ENCODE data around the gene PLD5. TPM values are rescaled to one million over a fixed set of nuclear protein-coding genes. Genes with fewer than 3 reads are reported as not detected.
"Not testable (repeated sequence)": the region's sequence is repeated elsewhere in the genome, so short reads cannot be mapped to it uniquely, and the experiment has no call there.

Gene PLD5
- total RNA-seq, 1 donor = under 0.01 TPM

- no peak overlapping the region for H3K4me3 ChIP-seq (ENCODE audit: low read length)
- H3K9me3 ChIP-seq (ENCODE audit: low read depth, low read length) = no peaks in the 10 kb centered on the region
- no peaks in the 10 kb centered on the region for H3K4me1 ChIP-seq (ENCODE audit: insufficient read depth, low read length)
- no peaks in the 10 kb centered on the region for H3K27me3 ChIP-seq (ENCODE audit: insufficient read depth, low read length)
These were observed 107.8 kb downstream of the PLD5 start for GRCh38 chr1:242416657-242417056.

GRCh38 chr1:242412921-242413320, 111.6 kb downstream of the PLD5 start:
- no peaks in the 10 kb centered on the region for H3K9me3 ChIP-seq (ENCODE audit: low read depth, low read length)

DNA sequence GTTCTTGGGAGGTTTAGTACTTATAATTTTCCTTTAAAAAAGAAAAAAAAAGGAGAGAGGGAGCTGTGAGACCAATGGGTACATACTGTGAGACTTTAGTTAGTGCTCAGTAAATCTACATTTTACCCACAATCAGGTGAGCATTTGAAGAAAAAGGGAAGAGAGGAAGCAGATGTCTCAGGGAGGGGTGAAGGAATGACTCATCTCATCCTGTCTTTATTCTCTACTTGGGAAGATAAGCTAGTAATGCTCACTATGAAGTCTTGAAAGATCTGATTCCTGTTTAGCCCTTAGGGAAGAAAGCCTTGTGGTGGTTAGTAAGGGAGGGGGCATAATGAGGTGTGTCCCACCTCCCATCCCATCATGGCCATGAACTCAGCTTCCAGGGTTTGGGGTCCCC, 112.6 kb downstream of the PLD5 start:
- no peak overlapping the region for H3K4me3 ChIP-seq (ENCODE audit: low read length)
- no peaks in the 10 kb centered on the region for H3K9me3 ChIP-seq (ENCODE audit: low read depth, low read length)
- H3K4me1 ChIP-seq (ENCODE audit: insufficient read depth, low read length) = no peaks in the 10 kb centered on the region
- no peaks in the 10 kb centered on the region for H3K27me3 ChIP-seq (ENCODE audit: insufficient read depth, low read length)

More at GRCh38 chr1:242412921-242413320, 111.6 kb downstream of the PLD5 start:
- no peak overlapping the region for H3K4me3 ChIP-seq (ENCODE audit: low read length)
- no peaks in the 10 kb centered on the region for H3K27me3 ChIP-seq (ENCODE audit: insufficient read depth, low read length)
- no peaks in the 10 kb centered on the region for H3K4me1 ChIP-seq (ENCODE audit: insufficient read depth, low read length)

DNA sequence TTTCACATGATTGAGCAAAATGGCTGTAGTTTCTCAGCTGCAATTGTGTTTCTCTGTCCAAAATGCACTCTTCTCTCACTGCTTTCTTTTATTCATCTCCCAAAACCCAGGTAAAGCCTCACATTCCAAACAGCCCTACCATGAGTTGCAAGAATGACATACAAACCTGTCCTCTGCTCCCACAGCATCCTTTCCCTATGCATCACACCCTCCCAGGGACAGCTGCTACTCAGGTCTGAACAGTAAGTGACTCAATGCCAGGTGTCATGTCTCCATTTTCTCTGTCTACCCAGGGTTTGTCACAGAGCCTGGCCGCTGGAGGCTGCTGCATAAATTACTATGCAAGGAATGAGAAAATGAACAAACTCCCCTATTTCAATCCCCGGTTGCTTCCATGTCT, 118.5 kb downstream of the PLD5 start:
- Histone ChIP-seq H3K4me1 (ENCODE audit: insufficient read depth, low read length) (no peaks in the 10 kb centered on the region), H3K4me3 (ENCODE audit: low read length) (no peak overlapping the region), H3K9me3 (ENCODE audit: low read depth, low read length) (no peaks in the 10 kb centered on the region), H3K27me3 (ENCODE audit: insufficient read depth, low read length) (no peaks in the 10 kb centered on the region)

GRCh38 chr1:242404296-242404695, 120.2 kb downstream of the PLD5 start:
- Histone ChIP-seq H3K4me1 (ENCODE audit: insufficient read depth, low read length) (no peaks in the 10 kb centered on the region), H3K4me3 (ENCODE audit: low read length) (no peak overlapping the region), H3K27me3 (ENCODE audit: insufficient read depth, low read length) (no peaks in the 10 kb centered on the region), H3K9me3 (ENCODE audit: low read depth, low read length) (no peaks in the 10 kb centered on the region)

DNA sequence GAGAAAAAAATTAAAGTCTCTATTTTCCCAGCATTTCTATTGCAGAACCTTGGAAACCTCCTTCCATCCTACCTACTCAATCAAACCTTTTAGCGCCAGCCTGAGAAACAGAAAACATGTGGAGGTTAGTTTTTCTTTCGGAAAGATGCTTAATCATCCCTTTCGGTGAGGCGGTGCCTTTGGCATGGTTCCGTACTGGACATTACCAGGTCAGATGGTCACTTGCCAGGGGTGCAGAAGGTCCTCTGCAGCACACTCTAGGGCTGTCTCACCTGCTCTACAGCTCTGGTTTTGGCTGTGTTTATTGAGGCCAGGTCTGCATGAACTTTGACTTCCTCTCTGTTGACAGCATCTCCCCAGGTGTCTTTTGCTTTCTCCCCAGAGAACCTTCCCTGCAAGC, 121.5 kb downstream of the PLD5 start:
- Histone ChIP-seq H3K4me3 (ENCODE audit: low read length) (no peak overlapping the region), H3K4me1 (ENCODE audit: insufficient read depth, low read length) (no peaks in the 10 kb centered on the region), H3K27me3 (ENCODE audit: insufficient read depth, low read length) (no peaks in the 10 kb centered on the region), H3K9me3 (ENCODE audit: low read depth, low read length) (no peaks in the 10 kb centered on the region)

DNA sequence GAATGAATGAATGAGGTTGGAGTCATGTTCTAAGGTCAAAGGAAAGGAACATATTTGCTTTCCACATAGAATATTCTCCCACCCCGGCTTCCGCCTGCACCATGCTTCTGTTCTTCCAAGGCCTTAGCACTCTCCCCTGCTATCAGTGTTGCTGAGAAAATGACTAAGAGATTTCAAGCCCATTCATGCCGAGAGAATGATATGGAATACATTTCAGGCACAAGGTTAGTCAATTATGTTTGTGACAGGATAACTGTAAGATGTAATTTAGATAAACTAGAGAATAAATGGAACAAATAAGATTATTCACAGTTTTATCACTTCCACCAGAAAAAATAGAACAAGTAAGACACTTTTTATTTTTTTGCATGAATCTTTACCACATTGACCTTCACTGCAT, 122.6 kb downstream of the PLD5 start:
- Histone ChIP-seq H3K4me1 (ENCODE audit: insufficient read depth, low read length) (no peaks in the 10 kb centered on the region), H3K27me3 (ENCODE audit: insufficient read depth, low read length) (no peaks in the 10 kb centered on the region), H3K9me3 (ENCODE audit: low read depth, low read length) (no peaks in the 10 kb centered on the region), H3K4me3 (ENCODE audit: low read length) (no peak overlapping the region)

- Histone ChIP-seq H3K27me3 (ENCODE audit: insufficient read depth, low read length) (no peaks in the 10 kb centered on the region), H3K4me1 (ENCODE audit: insufficient read depth, low read length) (no peaks in the 10 kb centered on the region), H3K9me3 (ENCODE audit: low read depth, low read length) (no peaks in the 10 kb centered on the region), H3K4me3 (ENCODE audit: low read length) (no peak overlapping the region)
These were observed 126.1 kb downstream of the PLD5 start for GRCh38 chr1:242398351-242398750.

DNA sequence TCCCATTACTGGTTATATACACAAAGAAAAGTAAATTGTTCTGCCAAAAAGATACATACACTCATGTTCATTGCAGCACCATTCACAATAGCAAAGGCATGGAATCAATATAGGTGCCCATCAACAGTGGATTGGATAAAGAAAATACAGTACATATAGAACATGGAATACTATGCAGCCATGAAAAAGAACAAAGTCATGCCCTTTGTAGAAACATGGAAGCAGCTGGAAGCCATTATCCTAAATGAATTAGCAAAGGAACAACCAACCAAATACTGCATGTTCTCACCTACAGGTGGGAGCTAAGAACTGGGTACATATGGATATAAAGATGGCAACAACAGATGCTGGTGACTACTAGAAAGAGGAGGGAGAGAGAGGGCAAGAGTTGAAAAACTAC, 132.6 kb downstream of the PLD5 start:
- H3K9me3 ChIP-seq (ENCODE audit: low read depth, low read length) = no peaks in the 10 kb centered on the region
- no peaks in the 10 kb centered on the region for H3K27me3 ChIP-seq (ENCODE audit: insufficient read depth, low read length)
- no peaks in the 10 kb centered on the region for H3K4me1 ChIP-seq (ENCODE audit: insufficient read depth, low read length)
- H3K4me3 ChIP-seq (ENCODE audit: low read length) = no peak overlapping the region

GRCh38 chr1:242376121-242376520, 148.4 kb downstream of the PLD5 start:
- not testable (repeated sequence) for H3K4me1 ChIP-seq (ENCODE audit: insufficient read depth, low read length); H3K9me3 ChIP-seq (ENCODE audit: low read depth, low read length); H3K4me3 ChIP-seq (ENCODE audit: low read length); H3K27me3 ChIP-seq (ENCODE audit: insufficient read depth, low read length)

- H3K4me1 ChIP-seq (ENCODE audit: insufficient read depth, low read length); H3K27me3 ChIP-seq (ENCODE audit: insufficient read depth, low read length); H3K4me3 ChIP-seq (ENCODE audit: low read length); H3K9me3 ChIP-seq (ENCODE audit: low read depth, low read length): not testable (repeated sequence)
These were observed 174.1 kb downstream of the PLD5 start for GRCh38 chr1:242350446-242350845.

DNA sequence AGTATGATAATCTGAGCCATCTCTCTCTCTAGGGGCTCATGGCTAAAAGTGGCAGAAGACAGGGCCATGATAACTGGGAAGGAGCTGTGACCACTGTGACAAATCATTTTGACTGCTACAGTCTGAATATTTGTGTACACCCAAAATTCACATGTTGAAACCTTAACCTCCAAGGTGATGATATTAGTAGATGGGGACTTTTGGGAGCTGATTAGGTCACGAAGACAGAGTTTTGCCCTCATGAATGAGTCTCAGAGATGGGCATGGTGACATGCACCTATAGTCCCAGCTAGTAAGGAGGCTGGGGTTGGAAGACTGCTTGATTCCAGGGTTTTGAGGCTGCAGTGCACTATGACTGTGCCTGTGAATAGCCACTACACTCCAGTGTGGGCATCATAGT, 174.9 kb downstream of the PLD5 start:
- no peaks in the 10 kb centered on the region for H3K9me3 ChIP-seq (ENCODE audit: low read depth, low read length)
- no peaks in the 10 kb centered on the region for H3K4me1 ChIP-seq (ENCODE audit: insufficient read depth, low read length)
- no peaks in the 10 kb centered on the region for H3K27me3 ChIP-seq (ENCODE audit: insufficient read depth, low read length)
- H3K4me3 ChIP-seq (ENCODE audit: low read length) = no peak overlapping the region

GRCh38 chr1:242330865-242331264, 193.6 kb downstream of the PLD5 start:
- not testable (repeated sequence) for H3K27me3 ChIP-seq (ENCODE audit: insufficient read depth, low read length); H3K4me1 ChIP-seq (ENCODE audit: insufficient read depth, low read length); H3K4me3 ChIP-seq (ENCODE audit: low read length); H3K9me3 ChIP-seq (ENCODE audit: low read depth, low read length)

- H3K27me3 ChIP-seq (ENCODE audit: insufficient read depth, low read length); H3K9me3 ChIP-seq (ENCODE audit: low read depth, low read length); H3K4me3 ChIP-seq (ENCODE audit: low read length); H3K4me1 ChIP-seq (ENCODE audit: insufficient read depth, low read length): not testable (repeated sequence)
These were observed 197.1 kb downstream of the PLD5 start for GRCh38 chr1:242327381-242327780.

DNA sequence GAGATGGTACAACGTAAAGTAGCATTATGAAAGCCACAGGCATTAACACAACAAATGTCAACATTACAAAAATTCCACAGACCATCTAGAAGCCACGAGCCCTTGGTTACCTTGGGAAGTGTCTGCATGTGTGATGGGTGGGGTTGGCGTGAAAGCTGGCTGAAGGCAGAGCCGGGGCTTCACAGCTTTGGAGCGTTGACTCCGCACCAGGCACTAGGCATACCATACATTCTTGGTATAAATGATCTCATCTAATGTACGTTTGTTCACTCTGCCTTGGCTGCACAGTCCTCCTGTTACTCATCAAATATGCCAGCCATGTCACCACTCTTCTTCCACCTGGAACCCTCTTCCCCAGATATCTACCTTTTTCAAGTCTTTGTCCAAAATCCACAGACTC, 202.5 kb downstream of the PLD5 start:
- H3K9me3 ChIP-seq (ENCODE audit: low read depth, low read length); H3K4me3 ChIP-seq (ENCODE audit: low read length); H3K4me1 ChIP-seq (ENCODE audit: insufficient read depth, low read length); H3K27me3 ChIP-seq (ENCODE audit: insufficient read depth, low read length): not testable (repeated sequence)

- no peaks in the 10 kb centered on the region for H3K4me1 ChIP-seq (ENCODE audit: insufficient read depth, low read length)
- no peaks in the 10 kb centered on the region for H3K9me3 ChIP-seq (ENCODE audit: low read depth, low read length)
- no peak overlapping the region for H3K4me3 ChIP-seq (ENCODE audit: low read length)
- H3K27me3 ChIP-seq (ENCODE audit: insufficient read depth, low read length) = no peaks in the 10 kb centered on the region
These were observed 206.4 kb downstream of the PLD5 start for GRCh38 chr1:242318140-242318539.

- not testable (repeated sequence) for H3K4me3 ChIP-seq (ENCODE audit: low read length); H3K9me3 ChIP-seq (ENCODE audit: low read depth, low read length); H3K27me3 ChIP-seq (ENCODE audit: insufficient read depth, low read length); H3K4me1 ChIP-seq (ENCODE audit: insufficient read depth, low read length)
These were observed 209.6 kb downstream of the PLD5 start for GRCh38 chr1:242314865-242315264.

All from mononuclear cell (primary cell).